HG02588 (cell line): ENCODE data around the gene PGA5.

Experiments used
- ATAC-seq: cut with Tn5 transposase; IDR thresholded peaks from one replicate; pipeline ENCODE4 v1.9.1; 2021; ENCODE audit warnings: mild to moderate bottlenecking, moderate library complexity; ENCODE audit not compliant: unreplicated experiment

PGA5 gene

DNA sequence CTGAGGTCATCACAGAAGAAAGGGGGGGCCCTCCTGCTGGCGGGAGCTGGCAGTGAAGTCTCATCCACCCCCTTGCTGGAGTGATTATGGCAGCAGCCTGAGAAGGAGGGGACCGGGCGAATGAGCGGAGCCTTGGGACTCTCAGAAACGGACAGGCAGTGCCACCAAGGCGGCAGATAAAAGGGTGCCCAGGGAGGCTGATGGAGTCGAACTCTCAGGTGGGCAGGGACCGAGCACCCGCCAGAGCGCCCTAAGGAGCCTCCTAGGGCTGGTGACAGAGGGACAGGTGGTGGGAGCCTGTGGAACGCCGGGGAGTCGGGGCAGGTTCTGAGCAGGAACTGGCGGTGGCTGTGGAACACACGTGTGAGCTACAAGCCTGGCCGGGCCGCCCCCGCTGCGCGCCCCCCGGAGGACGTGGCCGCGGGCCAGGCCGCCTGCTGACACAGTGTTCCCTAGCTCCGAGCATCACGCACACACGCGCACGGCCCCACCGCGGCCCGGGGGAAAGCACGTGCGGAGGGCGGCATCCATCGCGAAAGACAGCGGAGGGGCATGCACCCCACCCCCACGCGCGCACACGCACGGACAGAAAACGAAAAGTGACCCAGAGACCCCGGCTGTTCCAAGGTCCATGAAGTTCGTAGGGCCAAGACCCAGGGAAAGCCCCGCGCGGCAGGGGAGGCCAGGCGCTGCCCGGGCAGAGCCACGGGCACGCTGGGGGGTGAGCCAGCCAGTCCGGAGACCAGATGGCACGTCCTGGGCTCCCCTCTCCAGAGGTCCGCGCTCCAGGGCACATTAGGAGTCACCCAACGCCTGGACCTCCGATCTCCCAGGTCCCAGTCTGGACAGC, 53.1 kb downstream of the PGA5 start:
- peak; percentile 36 for ATAC-seq

DNA sequence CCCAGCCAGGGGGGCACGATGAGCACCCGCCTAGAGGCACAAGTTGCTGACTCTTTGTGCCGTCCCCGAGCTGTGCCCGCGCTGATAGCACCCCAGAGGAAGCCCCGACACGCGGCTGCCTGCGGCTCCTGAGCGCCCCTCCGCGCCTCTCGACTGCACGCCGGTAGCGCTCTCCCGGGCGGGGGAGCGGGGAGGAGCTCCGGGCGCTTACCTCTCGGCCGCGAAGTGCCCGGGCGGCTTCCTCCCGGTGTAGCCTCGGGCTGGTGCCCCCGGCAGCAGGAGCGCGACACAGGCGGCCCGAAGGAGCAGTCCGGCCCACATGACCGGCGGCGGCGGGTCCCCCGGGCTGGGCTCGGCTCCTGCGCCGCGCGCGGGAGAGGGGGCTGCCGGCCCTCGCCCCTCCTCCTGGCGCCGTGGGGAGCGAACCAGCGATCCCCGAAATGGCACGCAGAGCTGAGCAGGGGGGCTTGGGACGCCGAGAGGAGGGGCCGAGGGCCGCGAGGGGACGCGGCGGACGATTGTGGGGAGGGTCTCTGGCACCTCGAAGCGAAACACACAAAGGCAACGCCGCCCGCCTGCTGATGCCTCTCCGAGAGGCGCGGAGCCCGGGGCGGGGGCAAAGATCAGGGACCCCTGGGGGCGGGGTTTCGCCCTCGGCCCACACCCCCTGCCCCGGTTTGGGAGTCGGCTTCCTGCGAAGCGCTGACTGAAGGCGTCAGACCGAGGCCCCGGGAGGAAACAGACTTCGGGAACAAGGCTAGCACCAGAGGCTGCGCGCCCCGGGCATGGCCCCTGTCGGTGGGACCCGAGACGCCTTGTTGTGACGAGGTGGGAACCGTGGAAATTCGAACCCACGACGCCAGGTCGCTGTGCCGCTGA, 54.0 kb downstream of the PGA5 start, which contains the start of gene VWCE:
Gene VWCE, minus strand, starts transcription at position 600 of the 879 bp plus-strand sequence. Its CDS starts 279 bp downstream, at position 321.
- ATAC-seq: peak; percentile 57

DNA sequence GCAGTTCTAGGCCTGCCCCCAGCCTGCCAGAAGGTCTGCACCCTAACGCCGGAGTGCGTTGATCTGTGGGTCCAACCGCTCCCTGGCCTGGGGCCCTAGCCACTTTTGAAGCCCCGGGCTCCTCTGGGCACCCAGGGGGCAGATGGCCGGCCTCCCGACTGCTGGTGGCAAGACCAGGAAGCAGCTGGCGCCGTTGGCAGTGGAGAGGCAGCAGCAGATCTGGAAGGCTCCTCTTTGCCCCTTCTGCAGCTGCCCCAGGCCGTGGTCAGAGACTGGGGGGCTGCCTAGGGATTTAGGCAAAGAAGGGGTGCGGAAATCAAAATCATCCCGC, 54.6 kb downstream of the PGA5 start:
- no peak for ATAC-seq

DNA sequence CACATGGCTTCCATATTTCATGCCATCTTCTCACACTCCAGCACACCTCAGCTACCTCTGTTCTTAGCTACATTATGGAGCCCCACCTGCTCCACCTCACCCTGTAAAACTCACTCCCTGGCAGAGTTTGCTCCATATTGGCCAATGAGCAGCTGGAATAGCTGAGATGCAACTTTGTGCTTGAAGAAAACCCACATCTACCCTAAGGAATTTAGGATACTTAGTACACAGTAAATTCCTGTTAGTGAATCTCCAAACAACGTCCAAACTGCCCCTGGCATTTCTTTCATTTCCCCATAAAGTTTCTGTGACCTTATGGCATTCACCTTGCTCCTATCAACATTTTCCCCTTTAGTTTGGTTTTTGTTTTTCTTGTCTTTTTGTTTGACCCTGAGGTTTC, 56.4 kb downstream of the PGA5 start:
- ATAC-seq: no peak

DNA sequence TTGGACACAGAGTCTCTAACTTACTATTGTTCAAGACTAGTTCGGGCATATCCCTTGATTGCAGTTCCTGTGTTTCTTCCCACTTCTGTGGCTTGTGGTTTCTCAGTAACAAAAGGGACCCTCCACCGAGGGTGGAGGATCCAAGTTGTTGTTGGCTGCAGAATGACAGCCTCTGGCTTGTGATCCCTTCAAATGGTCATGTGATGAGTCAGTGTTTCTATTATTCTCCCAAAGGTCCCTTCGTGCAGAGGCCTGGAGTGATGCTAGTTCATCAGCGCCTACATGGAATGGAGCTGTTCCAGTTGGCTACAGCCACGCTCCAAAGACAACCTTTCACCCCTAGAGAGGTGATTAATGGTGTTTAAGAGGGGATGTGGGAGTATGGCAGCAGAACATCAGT, 56.8 kb downstream of the PGA5 start:
- ATAC-seq: no peak

DNA sequence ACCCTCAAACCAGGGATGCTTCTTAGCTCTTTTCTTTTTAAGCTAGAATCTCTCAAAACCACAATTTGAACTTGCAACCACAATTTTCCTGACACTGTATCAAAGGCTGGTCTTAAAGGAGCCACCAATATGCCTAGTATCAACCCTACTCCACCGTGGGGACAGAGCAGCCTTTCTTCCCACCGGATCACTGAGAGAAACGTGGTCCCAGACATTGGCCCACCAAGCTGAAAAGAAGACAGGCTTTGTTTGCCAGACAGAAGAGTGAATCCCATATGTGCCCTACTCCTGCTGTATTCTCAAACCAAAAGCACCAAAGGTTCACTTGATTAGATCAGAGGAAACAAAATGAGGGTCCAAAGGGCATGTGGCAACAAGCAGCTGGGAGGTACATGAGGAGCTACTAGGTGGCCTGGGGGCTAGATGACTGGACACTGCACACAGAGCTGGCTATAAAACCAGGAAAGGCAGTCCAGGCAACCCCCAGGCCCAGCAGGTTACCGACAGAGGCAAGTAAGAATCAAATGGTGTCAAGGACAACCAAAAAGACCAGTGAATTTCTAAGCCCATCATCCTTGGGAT, 57.8 kb downstream of the PGA5 start:
- ATAC-seq: no peak
